Forelimb muscle (tissue), 1 donor: ENCODE measurements around the gene PRR23E. TPM values are rescaled to one million over a fixed set of nuclear protein-coding genes. Genes with fewer than 3 reads are reported as not detected.

ENCODE experiments used
- DNase-seq: peaks from one replicate; pipeline ENCODE4 v3.0.0-alpha.2; 2013; ENCODE audit warnings: low read depth
- polyA plus RNA-seq: library from polyadenylated mRNA; unstranded; fragments of 120-200 nt; gene quantifications from one replicate; pipeline ENCODE4 v1.2.1, GENCODE V29; 2013; ENCODE audit not compliant: insufficient read length

Gene PRR23E
- polyA plus RNA-seq, result not detected

- DNase-seq, result no peak
Observed at GRCh38 chr3:127192576-127193232, at the start of gene PRR23E. TSS of gene PRR23E (plus strand) at chr3:127193131. CDS start at chr3:127196686, 3,555 bp downstream.

- DNase-seq, result no peak
Observed at GRCh38 chr3:127143172-127143571, 49.8 kb upstream of the PRR23E start.

GRCh38 chr3:127144631-127145030 lies 48.3 kb upstream of the PRR23E start:
- no peak for DNase-seq

- DNase-seq, result no peak
Observed at GRCh38 chr3:127145266-127145665, 47.7 kb upstream of the PRR23E start.

GRCh38 chr3:127147291-127147885 lies 45.5 kb upstream of the PRR23E start:
- DNase-seq, result no peak

GRCh38 chr3:127149621-127150310 lies 43.2 kb upstream of the PRR23E start:
- no peak for DNase-seq

- no peak for DNase-seq
Observed at GRCh38 chr3:127150513-127151250, 42.2 kb upstream of the PRR23E start.

- DNase-seq, result no peak
Observed at GRCh38 chr3:127151251-127151564, 41.7 kb upstream of the PRR23E start.

GRCh38 chr3:127151992-127152650 lies 40.8 kb upstream of the PRR23E start:
- no peak for DNase-seq

GRCh38 chr3:127152684-127153505 lies 40.0 kb upstream of the PRR23E start:
- no peak for DNase-seq

- no peak for DNase-seq
Observed at GRCh38 chr3:127153506-127153815, 39.5 kb upstream of the PRR23E start.

- no peak for DNase-seq
Observed at GRCh38 chr3:127156338-127157050, 36.4 kb upstream of the PRR23E start.

GRCh38 chr3:127157171-127157828 lies 35.6 kb upstream of the PRR23E start:
- DNase-seq, result no peak

- DNase-seq, result no peak
Observed at GRCh38 chr3:127158614-127159229, 34.2 kb upstream of the PRR23E start.

GRCh38 chr3:127159543-127159942 lies 33.4 kb upstream of the PRR23E start:
- DNase-seq, result no peak

- no peak for DNase-seq
Observed at GRCh38 chr3:127161236-127161635, 31.7 kb upstream of the PRR23E start.

GRCh38 chr3:127161973-127162579 lies 30.9 kb upstream of the PRR23E start:
- DNase-seq, result no peak

- no peak for DNase-seq
Observed at GRCh38 chr3:127162947-127163645, 29.8 kb upstream of the PRR23E start.
